Measurements from ENCODE around the gene ESPNL. TPM values are rescaled to one million over a fixed set of nuclear protein-coding genes. Genes with fewer than 3 reads are reported as not detected.
A peak's percentile ranks its signal among the peaks of the same experiment; 100 is the strongest.
"Not testable (repeated sequence)": the region's sequence is repeated elsewhere in the genome, so short reads cannot be mapped to it uniquely, and the experiment has no call there.

ESPNL gene
- total and polyA plus RNA-seq, 5 donors from 2014 or later = not detected

GRCh38 chr2:238171072-238171431 is 70.9 kb downstream of the ESPNL start:
- not testable (repeated sequence) for H3K4me1 Mint-ChIP-seq; H3K9me3 ChIP-seq (ENCODE audit: control insufficient read depth in 2 of 2, low read length in 2 of 2); H3K4me3 Mint-ChIP-seq; H3K27me3 Mint-ChIP-seq; H3K9me3 Mint-ChIP-seq; H3K27ac ChIP-seq (ENCODE audit: insufficient read depth, low read length, poor library complexity, severe bottlenecking); DNase-seq; H3K27me3 ChIP-seq (ENCODE audit: control insufficient read depth, insufficient read depth, low read length); H3K4me1 ChIP-seq (ENCODE audit: control insufficient read depth, insufficient read depth, low read length, poor library complexity, severe bottlenecking); H3K27ac Mint-ChIP-seq; H3K4me3 ChIP-seq (ENCODE audit: low read depth, low read length); ATAC-seq (ENCODE audit: low read depth in 2 of 2)
- peaks cover 43% of the 10 kb centered on the region for H3K36me3 Mint-ChIP-seq
- H3K36me3 ChIP-seq (ENCODE audit: control insufficient read depth, insufficient read depth, low read length) = peaks cover 70% of the 10 kb centered on the region

- Mint-ChIP-seq H3K9me3 (no peaks in the 10 kb centered on the region), H3K4me3 (no peak overlapping the region), H3K36me3 (peaks cover 47% of the 10 kb centered on the region), H3K27me3 (no peaks in the 10 kb centered on the region), H3K4me1 (peaks cover 0 to 3% (median 0%) of the 10 kb centered on the region in 4 donors), H3K27ac (peak overlapping the region in 1 of 3 donors; percentile 8)
- Histone ChIP-seq H3K27me3 (ENCODE audit: control insufficient read depth, insufficient read depth, low read length) (no peaks in the 10 kb centered on the region), H3K27ac (ENCODE audit: insufficient read depth, low read length, poor library complexity, severe bottlenecking) (no peak overlapping the region), H3K36me3 (ENCODE audit: control insufficient read depth, insufficient read depth, low read length) (peaks cover 74% of the 10 kb centered on the region), H3K4me1 (ENCODE audit: control insufficient read depth, insufficient read depth, low read length, poor library complexity, severe bottlenecking) (no peaks in the 10 kb centered on the region), H3K4me3 (ENCODE audit: low read depth, low read length) (no peak overlapping the region), H3K9me3 (ENCODE audit: control insufficient read depth in 2 of 2, low read length in 2 of 2) (no peaks in the 10 kb centered on the region)
- ATAC-seq (ENCODE audit: low read depth in 2 of 2) (no peak), DNase-seq (no peak)
Observed at GRCh38 chr2:238171575-238172187, 71.5 kb downstream of the ESPNL start.

GRCh38 chr2:238172439-238172838 is 72.3 kb downstream of the ESPNL start:
- H3K36me3 Mint-ChIP-seq = peaks cover 47% of the 10 kb centered on the region
- peaks cover 82% of the 10 kb centered on the region for H3K36me3 ChIP-seq (ENCODE audit: control insufficient read depth, insufficient read depth, low read length)
- H3K4me1 ChIP-seq (ENCODE audit: control insufficient read depth, insufficient read depth, low read length, poor library complexity, severe bottlenecking) = no peaks in the 10 kb centered on the region
- no peaks in the 10 kb centered on the region for H3K27me3 Mint-ChIP-seq
- H3K27me3 ChIP-seq (ENCODE audit: control insufficient read depth, insufficient read depth, low read length) = no peaks in the 10 kb centered on the region
- ATAC-seq (ENCODE audit: low read depth in 2 of 2) = no peak
- DNase-seq = no peak
- no peak overlapping the region for H3K27ac ChIP-seq (ENCODE audit: insufficient read depth, low read length, poor library complexity, severe bottlenecking)
- H3K4me3 Mint-ChIP-seq = no peak overlapping the region
- no peak overlapping the region for H3K27ac Mint-ChIP-seq
- no peak overlapping the region for H3K4me3 ChIP-seq (ENCODE audit: low read depth, low read length)
- H3K9me3 Mint-ChIP-seq = no peaks in the 10 kb centered on the region
- H3K9me3 ChIP-seq (ENCODE audit: control insufficient read depth in 2 of 2, low read length in 2 of 2) = no peaks in the 10 kb centered on the region
- H3K4me1 Mint-ChIP-seq = peaks cover 0 to 7% (median 0%) of the 10 kb centered on the region in 4 donors

- Mint-ChIP-seq H3K4me1 (peaks cover 0 to 7% (median 0%) of the 10 kb centered on the region in 4 donors), H3K4me3 (peak overlapping the region in 1 of 4 donors; percentile 23), H3K36me3 (peaks cover 48% of the 10 kb centered on the region), H3K27me3 (no peaks in the 10 kb centered on the region), H3K9me3 (no peaks in the 10 kb centered on the region), H3K27ac (peak overlapping the region in 1 of 3 donors; percentile 65)
- DNase-seq = no peak
- ATAC-seq (ENCODE audit: low read depth in 2 of 2) = no peak
- Histone ChIP-seq H3K4me3 (ENCODE audit: low read depth, low read length) (no peak overlapping the region), H3K9me3 (ENCODE audit: control insufficient read depth in 2 of 2, low read length in 2 of 2) (no peaks in the 10 kb centered on the region), H3K4me1 (ENCODE audit: control insufficient read depth, insufficient read depth, low read length, poor library complexity, severe bottlenecking) (no peaks in the 10 kb centered on the region), H3K36me3 (ENCODE audit: control insufficient read depth, insufficient read depth, low read length) (peaks cover 87% of the 10 kb centered on the region), H3K27me3 (ENCODE audit: control insufficient read depth, insufficient read depth, low read length) (no peaks in the 10 kb centered on the region), H3K27ac (ENCODE audit: insufficient read depth, low read length, poor library complexity, severe bottlenecking) (no peak overlapping the region)
Observed at GRCh38 chr2:238173692-238174091, 73.6 kb downstream of the ESPNL start.

- Histone ChIP-seq H3K27me3 (ENCODE audit: control insufficient read depth, insufficient read depth, low read length) (no peaks in the 10 kb centered on the region), H3K9me3 (ENCODE audit: control insufficient read depth in 2 of 2, low read length in 2 of 2) (no peaks in the 10 kb centered on the region), H3K36me3 (ENCODE audit: control insufficient read depth, insufficient read depth, low read length) (peaks cover 87% of the 10 kb centered on the region), H3K4me1 (ENCODE audit: control insufficient read depth, insufficient read depth, low read length, poor library complexity, severe bottlenecking) (no peaks in the 10 kb centered on the region), H3K4me3 (ENCODE audit: low read depth, low read length) (no peak overlapping the region), H3K27ac (ENCODE audit: insufficient read depth, low read length, poor library complexity, severe bottlenecking) (no peak overlapping the region)
- ATAC-seq (ENCODE audit: low read depth in 2 of 2) = no peak
- H3K36me3 Mint-ChIP-seq = peaks cover 52% of the 10 kb centered on the region
- DNase-seq = no peak
- H3K4me3 Mint-ChIP-seq = no peak overlapping the region
- H3K9me3 Mint-ChIP-seq = no peaks in the 10 kb centered on the region
- no peak overlapping the region for H3K27ac Mint-ChIP-seq
- H3K27me3 Mint-ChIP-seq = no peaks in the 10 kb centered on the region
- H3K4me1 Mint-ChIP-seq = peaks cover 0 to 7% (median 0%) of the 10 kb centered on the region in 4 donors
Observed at GRCh38 chr2:238174291-238174690, 74.2 kb downstream of the ESPNL start.

- Mint-ChIP-seq H3K4me3 (no peak overlapping the region), H3K27me3 (no peaks in the 10 kb centered on the region), H3K9me3 (no peaks in the 10 kb centered on the region), H3K27ac (no peak overlapping the region), H3K4me1 (peaks cover 0 to 7% (median 0%) of the 10 kb centered on the region in 4 donors), H3K36me3 (peaks cover 55% of the 10 kb centered on the region)
- Histone ChIP-seq H3K9me3 (ENCODE audit: control insufficient read depth in 2 of 2, low read length in 2 of 2) (no peaks in the 10 kb centered on the region), H3K27ac (ENCODE audit: insufficient read depth, low read length, poor library complexity, severe bottlenecking) (no peak overlapping the region), H3K4me1 (ENCODE audit: control insufficient read depth, insufficient read depth, low read length, poor library complexity, severe bottlenecking) (no peaks in the 10 kb centered on the region), H3K4me3 (ENCODE audit: low read depth, low read length) (no peak overlapping the region), H3K27me3 (ENCODE audit: control insufficient read depth, insufficient read depth, low read length) (no peaks in the 10 kb centered on the region), H3K36me3 (ENCODE audit: control insufficient read depth, insufficient read depth, low read length) (peaks cover 87% of the 10 kb centered on the region)
- ATAC-seq (ENCODE audit: low read depth in 2 of 2) (no peak), DNase-seq (no peak)
Observed at GRCh38 chr2:238174701-238175100, 74.6 kb downstream of the ESPNL start.

- Histone ChIP-seq H3K9me3 (ENCODE audit: control insufficient read depth in 2 of 2, low read length in 2 of 2) (no peaks in the 10 kb centered on the region), H3K36me3 (ENCODE audit: control insufficient read depth, insufficient read depth, low read length) (peaks cover 92% of the 10 kb centered on the region), H3K27ac (ENCODE audit: insufficient read depth, low read length, poor library complexity, severe bottlenecking) (no peak overlapping the region), H3K27me3 (ENCODE audit: control insufficient read depth, insufficient read depth, low read length) (no peaks in the 10 kb centered on the region), H3K4me3 (ENCODE audit: low read depth, low read length) (no peak overlapping the region), H3K4me1 (ENCODE audit: control insufficient read depth, insufficient read depth, low read length, poor library complexity, severe bottlenecking) (no peaks in the 10 kb centered on the region)
- ATAC-seq (ENCODE audit: low read depth in 2 of 2) (no peak), DNase-seq (no peak)
- Mint-ChIP-seq H3K36me3 (peaks cover 55% of the 10 kb centered on the region), H3K4me1 (peaks cover 0 to 3% (median 0%) of the 10 kb centered on the region in 4 donors), H3K27me3 (no peaks in the 10 kb centered on the region), H3K9me3 (no peaks in the 10 kb centered on the region), H3K27ac (peak overlapping the region in 2 of 3 donors; percentile 27 to 73), H3K4me3 (no peak overlapping the region)
Observed at GRCh38 chr2:238176613-238177012, 76.5 kb downstream of the ESPNL start.

- Mint-ChIP-seq H3K36me3 (peaks cover 59% of the 10 kb centered on the region), H3K27ac (peak overlapping the region in 1 of 3 donors; percentile 41), H3K9me3 (no peaks in the 10 kb centered on the region), H3K4me1 (peaks cover 0 to 6% (median 0%) of the 10 kb centered on the region in 4 donors), H3K4me3 (no peak overlapping the region), H3K27me3 (no peaks in the 10 kb centered on the region)
- no peaks in the 10 kb centered on the region for H3K27me3 ChIP-seq (ENCODE audit: control insufficient read depth, insufficient read depth, low read length)
- DNase-seq = no peak
- no peak for ATAC-seq (ENCODE audit: low read depth in 2 of 2)
- peaks cover 91% of the 10 kb centered on the region for H3K36me3 ChIP-seq (ENCODE audit: control insufficient read depth, insufficient read depth, low read length)
- no peaks in the 10 kb centered on the region for H3K9me3 ChIP-seq (ENCODE audit: control insufficient read depth in 2 of 2, low read length in 2 of 2)
- H3K4me1 ChIP-seq (ENCODE audit: control insufficient read depth, insufficient read depth, low read length, poor library complexity, severe bottlenecking) = no peaks in the 10 kb centered on the region
- no peak overlapping the region for H3K27ac ChIP-seq (ENCODE audit: insufficient read depth, low read length, poor library complexity, severe bottlenecking)
- no peak overlapping the region for H3K4me3 ChIP-seq (ENCODE audit: low read depth, low read length)
Observed at GRCh38 chr2:238180554-238180953, 80.4 kb downstream of the ESPNL start.
